Measurements from ENCODE around the gene RAI14. TPM values are rescaled to one million over a fixed set of nuclear protein-coding genes. Genes with fewer than 3 reads are reported as not detected.

RAI14 gene
- total RNA-seq, 1 experiment from 2014 or later = 71.5 TPM

DNA sequence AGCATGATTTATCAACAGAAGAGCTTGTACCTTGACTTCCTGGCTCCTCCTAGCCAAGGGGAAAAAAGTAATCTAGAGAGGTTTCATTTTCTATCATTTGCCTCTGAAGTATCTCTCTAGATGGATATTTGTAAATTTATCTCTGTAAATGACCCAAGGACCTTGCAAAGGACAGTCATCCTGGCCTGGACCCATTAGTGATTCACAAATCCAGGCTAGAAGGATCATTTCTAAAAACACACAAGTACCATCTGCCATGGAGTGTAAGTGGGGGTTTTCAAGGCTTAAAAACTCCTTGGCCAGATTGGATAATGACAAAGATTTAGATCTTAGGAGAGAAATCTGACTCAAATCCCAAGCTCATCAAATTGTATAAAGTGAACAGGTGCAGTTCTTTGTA lies 190.9 kb downstream of the RAI14 start:
- no peak for DNase-seq
- TF ChIP-seq, protein P1, sequence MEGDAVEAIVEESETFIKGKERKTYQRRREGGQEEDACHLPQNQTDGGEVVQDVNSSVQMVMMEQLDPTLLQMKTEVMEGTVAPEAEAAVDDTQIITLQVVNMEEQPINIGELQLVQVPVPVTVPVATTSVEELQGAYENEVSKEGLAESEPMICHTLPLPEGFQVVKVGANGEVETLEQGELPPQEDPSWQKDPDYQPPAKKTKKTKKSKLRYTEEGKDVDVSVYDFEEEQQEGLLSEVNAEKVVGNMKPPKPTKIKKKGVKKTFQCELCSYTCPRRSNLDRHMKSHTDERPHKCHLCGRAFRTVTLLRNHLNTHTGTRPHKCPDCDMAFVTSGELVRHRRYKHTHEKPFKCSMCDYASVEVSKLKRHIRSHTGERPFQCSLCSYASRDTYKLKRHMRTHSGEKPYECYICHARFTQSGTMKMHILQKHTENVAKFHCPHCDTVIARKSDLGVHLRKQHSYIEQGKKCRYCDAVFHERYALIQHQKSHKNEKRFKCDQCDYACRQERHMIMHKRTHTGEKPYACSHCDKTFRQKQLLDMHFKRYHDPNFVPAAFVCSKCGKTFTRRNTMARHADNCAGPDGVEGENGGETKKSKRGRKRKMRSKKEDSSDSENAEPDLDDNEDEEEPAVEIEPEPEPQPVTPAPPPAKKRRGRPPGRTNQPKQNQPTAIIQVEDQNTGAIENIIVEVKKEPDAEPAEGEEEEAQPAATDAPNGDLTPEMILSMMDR (IDR thresholded peaks at IDR 0.05; ENCODE audit: insufficient read depth in 1 of 2, low read depth in 1 of 2, low read length in 1 of 2, severe bottlenecking in 1 of 2, unreplicated experiment in 1 of 2) = no peak
- Histone ChIP-seq H3K27me3 (replicated peaks; ENCODE audit: control insufficient read depth, insufficient read depth, low read length) (no peaks in the 10 kb centered on the region), H3K9me3 (peaks cover 14% of the 10 kb centered on the region; the same call in 1 of the 2 replicates), H3K36me3 (ENCODE audit: control insufficient read depth, insufficient read depth, low read length) (no peaks in the 10 kb centered on the region), H3K4me3 (ENCODE audit: low read depth, low read length) (no peak overlapping the region), H3K4me1 (peaks cover 33% of the 10 kb centered on the region)
- no peak overlapping the region for H3K4me3 Mint-ChIP-seq (ENCODE audit: unreplicated experiment)
- no peaks in the 10 kb centered on the region for H3K27me3 Mint-ChIP-seq (ENCODE audit: insufficient read depth, unreplicated experiment)
- H3K27ac Mint-ChIP-seq (ENCODE audit: unreplicated experiment) = no peak overlapping the region
- H3K9me3 Mint-ChIP-seq (ENCODE audit: unreplicated experiment) = peaks cover 30% of the 10 kb centered on the region
- H3K36me3 Mint-ChIP-seq (ENCODE audit: insufficient read depth, unreplicated experiment) = peaks cover 6% of the 10 kb centered on the region
- BruUV-seq (replicated peaks) = no TSS peak
- ChIA-PET CTCF (no interaction called here), POLR2A (no interaction called here)
- H3K4me1 Mint-ChIP-seq (ENCODE audit: low read depth, unreplicated experiment) = peaks cover 19% of the 10 kb centered on the region
- intact Hi-C loops (cut with micrococcal nuclease; ENCODE audit: unreplicated experiment) = no loop called here

DNA sequence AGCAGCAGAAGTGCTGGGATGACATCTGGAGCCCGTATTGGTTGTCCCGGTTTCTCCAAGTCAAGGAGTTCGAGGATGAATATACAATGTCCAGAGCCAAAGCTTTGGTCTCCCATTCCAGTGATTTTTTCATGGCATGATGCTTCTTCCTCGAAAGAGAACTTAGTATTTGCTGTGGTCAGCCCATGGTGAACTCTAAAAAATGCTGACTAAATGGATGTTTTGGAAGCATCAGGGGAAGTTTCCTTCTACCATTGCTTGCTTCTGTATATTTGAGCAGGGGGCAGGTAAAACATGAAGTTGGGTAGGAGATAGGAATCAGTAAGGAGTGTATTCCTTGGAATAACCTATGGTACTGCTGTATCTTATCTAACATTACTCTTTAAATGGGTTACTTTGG lies 191.4 kb downstream of the RAI14 start:
- no peak for DNase-seq
- Mint-ChIP-seq H3K4me1 (ENCODE audit: low read depth, unreplicated experiment) (peaks cover 19% of the 10 kb centered on the region), H3K4me3 (ENCODE audit: unreplicated experiment) (peak overlapping the region; percentile 9), H3K9me3 (ENCODE audit: unreplicated experiment) (peaks cover 35% of the 10 kb centered on the region), H3K27me3 (ENCODE audit: insufficient read depth, unreplicated experiment) (no peaks in the 10 kb centered on the region), H3K27ac (ENCODE audit: unreplicated experiment) (peak overlapping the region; percentile 33), H3K36me3 (ENCODE audit: insufficient read depth, unreplicated experiment) (peaks cover 6% of the 10 kb centered on the region)
- Histone ChIP-seq H3K4me3 (ENCODE audit: low read depth, low read length) (no peak overlapping the region), H3K4me1 (peaks cover 33% of the 10 kb centered on the region), H3K27me3 (replicated peaks; ENCODE audit: control insufficient read depth, insufficient read depth, low read length) (no peaks in the 10 kb centered on the region), H3K36me3 (ENCODE audit: control insufficient read depth, insufficient read depth, low read length) (no peaks in the 10 kb centered on the region), H3K9me3 (peaks cover 14% of the 10 kb centered on the region; the same call in 1 of the 2 replicates)
- CTCF ChIA-PET = no interaction called here
- POLR2A ChIA-PET = interaction anchor here (0.9 to 1.7 kb wide), 2 partner anchors 9 to 82 kb away, joined by 3 to 14 read pairs; partner anchors contain the start of genes DNAJC21 and TTC23L
- TF ChIP-seq, protein P1 (IDR thresholded peaks at IDR 0.05; ENCODE audit: insufficient read depth in 1 of 2, low read depth in 1 of 2, low read length in 1 of 2, severe bottlenecking in 1 of 2, unreplicated experiment in 1 of 2) = no peak
- no TSS peak for BruUV-seq (replicated peaks)
- intact Hi-C loops (cut with micrococcal nuclease; ENCODE audit: unreplicated experiment) = no loop called here

DNA sequence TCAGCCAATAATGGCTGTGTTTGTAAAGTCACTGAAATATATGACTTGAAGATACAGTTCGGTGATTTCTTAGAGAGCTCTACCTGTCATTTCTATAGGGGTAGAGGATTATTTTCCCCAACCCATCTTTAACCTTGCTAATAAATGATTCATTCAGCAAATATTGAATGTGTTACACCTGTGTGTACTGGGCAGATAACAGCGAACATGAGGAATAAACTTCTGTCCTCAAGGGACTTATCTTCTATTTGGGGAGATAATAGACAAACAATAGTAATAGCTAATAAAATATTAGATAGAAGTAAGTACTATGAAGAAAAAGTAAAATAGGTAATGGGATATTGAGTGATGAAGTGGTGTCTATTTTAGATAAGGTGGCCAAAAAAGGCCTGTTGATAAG lies 192.1 kb downstream of the RAI14 start:
- no peaks in the 10 kb centered on the region for H3K27me3 ChIP-seq (replicated peaks; ENCODE audit: control insufficient read depth, insufficient read depth, low read length)
- Mint-ChIP-seq H3K27me3 (ENCODE audit: insufficient read depth, unreplicated experiment) (no peaks in the 10 kb centered on the region), H3K36me3 (ENCODE audit: insufficient read depth, unreplicated experiment) (peaks cover 6% of the 10 kb centered on the region), H3K4me3 (ENCODE audit: unreplicated experiment) (peak overlapping the region; percentile 9), H3K27ac (ENCODE audit: unreplicated experiment) (peak overlapping the region; percentile 2), H3K4me1 (ENCODE audit: low read depth, unreplicated experiment) (peaks cover 19% of the 10 kb centered on the region), H3K9me3 (ENCODE audit: unreplicated experiment) (peaks cover 42% of the 10 kb centered on the region)
- POLR2A ChIA-PET = interaction anchor here (0.5 to 1.7 kb wide), 3 partner anchors 9 to 81 kb away, joined by 3 to 14 read pairs (median 4); partner anchors contain the start of genes DNAJC21 and TTC23L
- no peak overlapping the region for H3K4me3 ChIP-seq (ENCODE audit: low read depth, low read length)
- no TSS peak for BruUV-seq (replicated peaks)
- H3K36me3 ChIP-seq (ENCODE audit: control insufficient read depth, insufficient read depth, low read length) = no peaks in the 10 kb centered on the region
- H3K4me1 ChIP-seq = peaks cover 33% of the 10 kb centered on the region
- peak in 1 of 2 experiments; percentile 54 for DNase-seq
- TF ChIP-seq, protein P1 (IDR thresholded peaks at IDR 0.05; ENCODE audit: insufficient read depth in 1 of 2, low read depth in 1 of 2, low read length in 1 of 2, severe bottlenecking in 1 of 2, unreplicated experiment in 1 of 2) = no peak
- CTCF ChIA-PET = interaction anchor here (1.0 kb wide), 1 partner anchor 9 kb away, joined by 3 read pairs; no protein-coding TSS in a partner anchor
- H3K9me3 ChIP-seq = peaks cover 14% of the 10 kb centered on the region; the same call in 1 of the 2 replicates
- intact Hi-C loops (cut with micrococcal nuclease; ENCODE audit: unreplicated experiment) = loop anchor here (1.0 to 2.0 kb wide), 2 partner anchors 9 to 325 kb away; partner anchors contain the start of gene TTC23L
